Measurements from ENCODE around the gene TRIM41.

Gene TRIM41

GRCh38 chr5:181233801-181234454, 10.8 kb downstream of the TRIM41 start:
- no peak for DNase-seq

DNA sequence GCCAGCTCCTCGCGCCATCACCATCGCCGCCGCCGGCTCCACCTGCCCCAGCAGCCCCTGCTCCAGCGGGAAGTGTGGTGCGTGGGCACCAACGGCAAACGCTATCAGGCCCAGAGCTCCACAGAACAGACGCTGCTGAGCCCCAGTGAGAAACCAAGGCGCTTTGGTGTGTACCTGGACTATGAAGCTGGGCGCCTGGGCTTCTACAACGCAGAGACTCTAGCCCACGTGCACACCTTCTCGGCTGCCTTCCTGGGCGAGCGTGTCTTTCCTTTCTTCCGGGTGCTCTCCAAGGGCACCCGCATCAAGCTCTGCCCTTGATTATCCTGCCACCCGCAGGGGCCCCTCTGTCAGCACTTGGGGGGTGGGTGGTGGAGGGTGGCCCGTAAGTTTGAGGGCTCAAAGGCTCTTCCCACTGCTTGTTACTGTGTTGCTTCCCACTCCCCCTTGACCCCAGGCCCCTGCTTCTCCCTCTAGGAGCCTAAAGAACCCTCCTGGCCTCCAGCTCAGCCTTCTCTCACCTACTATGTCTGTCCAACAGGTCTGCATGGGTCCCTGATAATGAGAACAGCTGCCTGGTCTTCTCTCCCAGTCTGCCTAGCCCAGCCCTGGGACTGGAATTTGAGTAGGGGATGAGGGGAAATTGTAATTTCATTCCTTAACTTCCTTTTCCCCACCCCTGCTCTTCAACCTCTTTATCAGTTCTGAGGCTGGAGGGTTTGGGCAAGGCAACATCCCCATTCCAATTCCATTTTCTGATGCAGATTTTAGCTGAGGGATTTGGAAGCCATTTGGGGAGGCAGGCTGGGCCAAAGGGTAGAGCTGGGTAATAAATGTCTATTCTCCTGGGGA, 11.6 kb downstream of the TRIM41 start:
- no peak for DNase-seq

DNA sequence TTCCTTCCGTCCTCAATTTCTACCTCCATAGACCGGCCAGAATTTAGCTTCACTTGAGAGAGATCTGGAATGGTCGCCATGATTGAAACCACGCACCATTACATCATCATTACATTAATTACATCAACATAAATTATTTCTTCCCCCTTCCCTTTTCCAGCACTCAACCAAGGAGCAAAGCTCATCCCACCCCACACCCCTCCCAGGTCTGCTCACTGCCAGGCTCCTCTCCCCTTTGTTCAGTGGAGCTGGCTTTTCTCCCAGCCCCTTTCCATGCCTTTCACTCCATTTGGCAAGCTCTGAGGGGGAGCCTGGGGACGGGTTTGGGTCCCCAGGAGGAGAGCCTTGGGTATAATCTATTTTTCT, 12.2 kb downstream of the TRIM41 start:
- DNase-seq: no peak

DNA sequence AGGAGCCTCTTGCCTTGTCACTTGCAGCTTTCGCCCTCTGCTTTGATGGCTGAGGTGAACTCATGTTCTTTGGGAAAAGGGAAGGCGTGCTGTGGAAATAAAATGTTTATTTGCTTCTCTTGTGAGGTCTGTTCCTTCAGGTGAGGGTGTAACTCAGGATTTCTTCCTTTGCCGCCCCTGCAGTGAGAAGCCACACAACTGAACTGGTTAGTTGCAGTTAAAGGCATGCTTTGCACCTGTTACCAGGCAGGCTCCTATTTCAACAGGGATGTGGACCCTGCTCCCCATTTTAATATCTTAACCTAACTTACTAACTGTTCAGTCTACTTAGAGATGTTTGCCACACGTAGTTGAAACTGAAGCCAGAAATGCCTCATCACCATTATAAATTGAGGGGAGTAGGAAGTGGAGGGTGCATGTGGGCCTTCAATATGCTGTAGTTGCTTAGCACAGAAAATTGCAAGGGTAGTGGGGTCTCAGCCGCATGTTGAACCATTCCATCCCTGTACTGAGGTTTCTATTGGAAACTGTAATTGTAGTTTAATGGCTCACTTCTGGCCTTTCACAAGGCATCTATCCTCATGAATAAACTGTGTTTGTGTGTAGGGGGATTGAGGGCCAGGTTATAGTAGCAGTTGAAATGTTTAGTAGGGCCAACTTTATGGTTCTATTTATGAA, 12.7 kb downstream of the TRIM41 start:
- DNase-seq: no peak

DNA sequence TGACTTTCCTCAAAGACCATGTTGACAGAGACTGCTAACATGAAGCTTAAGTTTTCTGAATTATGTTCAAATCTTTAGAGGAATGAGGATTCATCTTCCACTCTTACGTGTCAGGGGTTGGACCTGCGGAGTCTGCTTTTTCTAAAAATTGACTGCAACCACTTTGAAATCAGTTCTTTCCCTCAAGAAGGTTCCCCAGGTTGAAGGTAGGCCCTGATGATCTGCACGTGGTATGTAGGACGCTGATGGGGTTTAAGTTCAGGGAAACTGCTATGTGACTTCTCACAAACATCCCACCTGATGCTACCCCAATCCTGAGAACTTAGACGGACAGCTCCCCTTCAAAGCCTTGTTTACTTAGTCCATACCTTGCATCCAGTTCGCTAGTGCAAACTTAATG, 13.4 kb downstream of the TRIM41 start:
- DNase-seq: no peak

- no peak for DNase-seq
Observed at GRCh38 chr5:181236954-181237641, 14.0 kb downstream of the TRIM41 start.

DNA sequence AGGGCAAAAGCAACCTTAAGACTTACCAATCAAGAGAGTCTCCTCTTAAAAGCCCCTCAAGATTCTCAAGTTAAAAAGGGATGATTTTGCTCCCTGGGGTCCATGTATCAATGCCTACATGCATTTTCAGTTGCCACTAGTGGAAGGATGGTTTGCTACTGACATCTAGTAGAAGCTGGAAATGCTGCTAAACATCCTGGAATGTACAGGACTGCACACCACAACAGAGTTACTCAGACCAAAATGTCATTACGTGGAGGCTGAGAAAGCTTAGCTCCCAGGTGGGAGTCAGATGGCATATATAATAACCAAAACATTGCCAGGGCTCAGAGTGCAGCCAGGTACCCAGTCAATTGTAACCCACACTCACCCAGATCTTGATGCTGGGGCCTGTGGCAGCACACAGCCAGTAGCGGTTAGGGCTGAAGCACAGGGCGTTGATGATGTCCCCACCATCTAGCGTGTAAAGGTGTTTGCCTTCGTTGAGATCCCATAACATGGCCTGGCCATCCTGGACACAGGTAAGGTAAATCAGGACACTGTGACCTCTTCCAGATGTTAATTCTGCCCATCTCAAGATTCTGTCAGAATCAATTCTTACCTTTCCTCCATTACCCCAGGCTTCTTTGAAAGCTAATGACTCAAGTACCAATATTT, 14.8 kb downstream of the TRIM41 start:
- DNase-seq: no peak

DNA sequence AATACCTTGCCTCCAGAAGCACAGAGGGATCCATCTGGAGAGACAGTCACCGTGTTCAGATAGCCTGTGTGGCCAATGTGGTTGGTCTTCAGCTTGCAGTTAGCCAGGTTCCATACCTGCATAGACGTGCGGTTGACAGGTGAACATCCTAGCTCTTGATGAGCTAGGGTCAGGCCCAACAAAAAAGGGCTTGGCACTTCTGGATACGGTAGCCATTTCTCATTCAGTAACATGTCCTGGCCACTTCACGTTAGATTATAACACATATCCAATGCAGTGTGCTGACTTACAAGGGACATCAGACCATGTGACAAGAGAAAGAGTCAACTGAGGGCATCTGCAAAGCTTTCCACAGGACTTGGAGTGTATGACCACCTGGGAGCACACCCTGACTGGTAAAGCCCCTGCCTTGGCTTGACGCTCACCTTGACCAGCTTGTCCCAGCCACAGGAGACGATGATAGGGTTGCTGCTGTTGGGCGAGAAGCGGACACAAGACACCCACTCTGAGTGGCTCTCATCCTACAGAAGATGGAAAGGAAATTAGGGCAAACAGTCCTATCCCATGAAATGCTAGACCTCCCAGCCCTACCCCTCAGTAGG, 16.1 kb downstream of the TRIM41 start:
- no peak for DNase-seq

DNA sequence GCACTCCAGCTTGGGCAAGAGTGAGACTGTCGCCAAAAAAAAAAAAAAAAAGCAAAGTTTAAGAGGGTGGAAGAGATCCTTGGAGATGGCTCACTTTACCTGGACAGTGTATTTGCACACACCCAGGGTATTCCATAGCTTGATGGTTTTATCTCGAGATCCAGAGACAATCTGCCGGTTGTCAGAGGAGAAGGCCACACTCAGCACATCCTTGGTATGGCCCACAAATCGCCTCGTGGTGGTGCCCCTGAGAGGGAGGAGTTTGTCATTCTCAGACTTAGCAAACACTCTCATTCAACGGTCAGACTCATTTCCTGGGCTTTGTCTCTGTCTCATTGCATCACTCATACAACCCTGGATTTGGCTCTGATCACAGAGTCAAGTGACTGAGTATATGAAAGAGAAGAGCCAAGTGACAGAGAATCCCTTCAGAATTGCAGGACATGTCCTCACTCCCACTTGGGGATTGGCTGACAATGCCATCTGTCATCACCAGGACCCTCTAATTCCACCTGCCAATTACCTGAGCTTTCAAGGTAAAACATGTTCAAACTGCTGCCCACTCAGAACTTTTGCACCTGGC, 18.4 kb downstream of the TRIM41 start:
- DNase-seq: no peak

DNA sequence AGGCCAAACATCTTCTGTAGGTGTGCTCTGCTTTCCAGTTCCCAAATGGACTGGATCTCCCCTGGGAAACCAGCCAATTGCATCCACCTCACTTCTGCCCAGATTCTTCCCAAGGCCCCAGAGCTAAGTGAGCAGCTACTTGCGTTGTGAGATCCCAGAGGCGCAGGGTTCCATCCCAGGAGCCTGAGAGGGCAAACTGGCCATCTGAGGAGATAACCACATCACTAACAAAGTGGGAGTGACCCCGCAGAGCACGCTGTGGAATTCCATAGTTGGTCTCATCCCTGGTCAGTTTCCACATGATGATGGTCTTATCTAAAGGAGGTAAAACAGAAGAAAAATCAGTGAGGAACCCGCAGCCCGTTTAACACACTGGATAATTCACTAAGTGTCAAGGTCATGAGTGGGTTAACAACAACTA, 19.0 kb downstream of the TRIM41 start:
- DNase-seq: no peak

DNA sequence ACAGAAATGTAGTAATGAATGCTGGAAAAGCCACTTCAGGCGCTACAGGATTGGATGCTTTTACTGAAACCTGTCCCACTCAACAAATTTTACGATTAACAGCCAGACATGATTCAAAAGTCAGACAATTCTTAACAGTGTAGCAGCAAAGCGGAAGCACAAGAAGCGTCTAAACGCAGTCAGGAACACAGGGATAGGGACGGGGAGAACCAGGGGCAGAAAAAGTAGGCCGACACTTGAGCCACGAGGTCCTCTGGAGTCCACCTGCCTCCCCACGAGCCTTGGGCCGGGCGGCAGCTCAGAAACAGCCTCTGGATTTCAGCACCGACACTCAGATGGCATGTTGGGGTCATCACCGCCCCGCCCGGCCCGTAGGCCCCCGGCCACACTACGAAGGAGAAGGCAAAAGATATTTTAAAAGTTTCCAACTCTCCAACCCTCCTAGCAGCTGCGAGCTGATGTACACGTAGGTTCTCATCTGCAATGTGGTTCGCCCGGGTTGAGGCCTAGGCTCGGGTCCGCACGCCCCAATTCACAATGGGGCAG, 20.0 kb downstream of the TRIM41 start:
- no peak for DNase-seq

GRCh38 chr5:181243564-181244343, 20.7 kb downstream of the TRIM41 start, which contains the start of gene RACK1:
TSS of gene RACK1 (minus strand) at chr5:181243906. CDS start at chr5:181243800, 106 bp downstream.
- no peak for DNase-seq

- no peak for DNase-seq
Observed at GRCh38 chr5:181245427-181246275, 22.6 kb downstream of the TRIM41 start.

GRCh38 chr5:181246276-181247049, 23.4 kb downstream of the TRIM41 start:
- DNase-seq: no peak

DNA sequence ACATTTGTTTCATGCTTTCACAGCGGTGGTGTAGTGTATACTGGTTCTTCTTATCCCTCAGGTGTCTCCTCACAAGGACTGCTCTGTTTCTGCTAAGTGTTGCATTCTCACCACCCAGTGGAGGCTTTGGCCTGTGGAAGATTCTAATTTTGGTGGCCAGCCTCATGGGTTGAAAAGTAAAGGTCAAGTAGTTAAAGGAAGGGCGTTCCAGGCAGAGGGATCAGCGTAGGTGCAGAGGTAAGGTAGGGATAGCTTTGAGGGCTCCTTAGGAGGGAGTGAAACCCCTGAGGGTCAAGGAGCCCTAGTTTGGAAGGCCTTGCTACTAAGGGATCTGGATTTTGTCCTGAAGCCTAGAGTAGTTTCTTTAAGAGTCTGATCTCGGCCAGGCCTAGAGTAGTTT, 25.2 kb downstream of the TRIM41 start:
- DNase-seq: no peak

DNA sequence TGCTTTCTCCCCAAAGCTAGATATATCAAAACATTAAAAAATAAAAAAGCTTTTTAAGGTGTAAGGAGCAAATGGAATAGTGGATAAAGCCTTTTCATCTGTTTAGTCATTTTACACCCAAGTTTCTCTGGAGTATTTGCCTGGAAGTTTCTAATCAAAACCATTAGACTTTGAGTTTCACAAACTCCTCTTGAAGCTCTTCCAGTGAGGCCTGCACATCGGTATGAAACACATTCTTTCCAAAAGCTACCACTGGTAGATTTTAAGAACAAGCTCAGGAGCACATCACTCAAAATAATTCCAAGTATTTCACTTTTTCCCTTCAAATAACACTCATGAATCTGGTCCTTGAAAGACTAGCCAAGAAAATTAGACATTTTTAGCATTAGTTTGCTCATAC, 32.2 kb downstream of the TRIM41 start:
- DNase-seq: no peak

- DNase-seq: no peak
Observed at GRCh38 chr5:181255836-181256578, 32.9 kb downstream of the TRIM41 start.

GRCh38 chr5:181258576-181258975, 35.5 kb downstream of the TRIM41 start:
- no peak for DNase-seq
